H54 (cell line): ENCODE measurements around the gene RAB25.
"Not testable (repeated sequence)": the region's sequence is repeated elsewhere in the genome, so short reads cannot be mapped to it uniquely, and the experiment has no call there.

Experiments used
- DNase-seq: peaks from one replicate; pipeline ENCODE4 v3.0.0; 2011; ENCODE audit warnings: low spot score, mixed read lengths; ENCODE audit not compliant: insufficient read length
- FAIRE-seq: peaks from 3 replicates; lab custom pipeline; 2011; peaks lifted over from hg19 to GRCh38; lab: Jason Lieb, UNC
- POLR2A ChIP-seq: IDR thresholded peaks from 2 replicates; pipeline ENCODE4 v1.6.1; 2011; ENCODE audit warnings: low read depth, mild to moderate bottlenecking, low read length

Gene RAB25

DNA sequence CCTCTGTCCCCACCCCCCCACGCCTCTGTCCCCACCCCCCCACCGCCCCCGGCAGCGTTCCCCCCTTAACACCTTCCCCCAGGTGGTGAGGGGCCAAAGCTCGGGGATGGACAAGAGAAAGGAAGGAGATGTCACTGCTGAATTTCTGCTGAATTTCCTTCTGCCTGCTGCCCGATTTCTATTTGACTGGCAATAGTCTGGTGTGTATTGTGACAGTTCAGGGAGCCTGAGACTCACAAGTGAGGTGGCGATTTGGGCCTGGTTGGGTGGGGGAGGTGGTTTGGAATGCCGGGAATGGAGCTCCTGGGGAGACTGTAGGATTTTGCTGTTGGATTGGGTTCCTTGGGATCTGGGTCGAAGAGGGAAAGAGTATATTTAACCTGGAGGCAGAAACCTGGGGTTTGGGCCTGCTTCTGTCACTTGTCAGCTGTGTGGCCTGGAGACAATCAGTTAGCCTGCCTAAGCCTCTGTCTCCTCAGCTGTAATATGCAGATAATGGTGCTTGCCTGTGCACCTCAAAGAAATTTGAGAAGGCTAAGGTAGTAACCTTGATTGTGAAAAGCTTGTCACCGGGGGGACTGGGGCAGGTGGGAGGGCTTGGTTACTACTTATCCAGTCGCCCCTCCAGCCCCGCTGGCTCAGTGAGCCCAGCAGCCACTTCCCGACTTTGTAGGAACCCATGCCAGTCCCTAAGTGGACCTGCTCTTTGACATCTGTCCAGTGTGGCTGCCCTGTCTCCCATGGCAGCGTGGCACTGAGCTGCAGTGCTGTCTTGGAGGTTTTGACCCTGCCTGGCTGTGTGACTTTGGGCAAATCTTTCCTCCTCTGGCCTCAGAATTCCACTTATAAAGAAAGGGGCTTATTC is 45.9 kb downstream of the RAB25 start:
- DNase-seq (no peak), FAIRE-seq (no peak)
- TF ChIP-seq POLR2A = no peak

DNA sequence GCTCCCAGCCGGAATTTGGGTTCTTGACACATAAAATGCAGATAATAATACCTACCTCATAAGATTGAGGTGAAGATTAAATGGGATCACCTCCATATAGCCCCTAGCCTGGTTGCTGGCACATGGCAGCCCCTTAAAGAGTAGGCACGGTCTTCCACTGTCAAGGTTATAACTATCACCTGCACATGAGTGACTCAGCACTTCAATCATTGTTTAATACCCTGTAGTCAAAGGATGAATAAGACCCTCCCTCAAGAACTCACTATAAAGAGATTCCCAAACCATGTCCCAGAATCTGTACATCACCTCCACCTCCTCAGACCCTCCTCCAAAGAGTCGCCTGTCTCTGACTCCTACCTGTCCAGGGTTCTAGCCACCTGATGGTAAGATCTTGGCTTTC is 47.1 kb downstream of the RAB25 start:
- TF ChIP-seq POLR2A = no peak
- DNase-seq (no peak), FAIRE-seq (no peak)

DNA sequence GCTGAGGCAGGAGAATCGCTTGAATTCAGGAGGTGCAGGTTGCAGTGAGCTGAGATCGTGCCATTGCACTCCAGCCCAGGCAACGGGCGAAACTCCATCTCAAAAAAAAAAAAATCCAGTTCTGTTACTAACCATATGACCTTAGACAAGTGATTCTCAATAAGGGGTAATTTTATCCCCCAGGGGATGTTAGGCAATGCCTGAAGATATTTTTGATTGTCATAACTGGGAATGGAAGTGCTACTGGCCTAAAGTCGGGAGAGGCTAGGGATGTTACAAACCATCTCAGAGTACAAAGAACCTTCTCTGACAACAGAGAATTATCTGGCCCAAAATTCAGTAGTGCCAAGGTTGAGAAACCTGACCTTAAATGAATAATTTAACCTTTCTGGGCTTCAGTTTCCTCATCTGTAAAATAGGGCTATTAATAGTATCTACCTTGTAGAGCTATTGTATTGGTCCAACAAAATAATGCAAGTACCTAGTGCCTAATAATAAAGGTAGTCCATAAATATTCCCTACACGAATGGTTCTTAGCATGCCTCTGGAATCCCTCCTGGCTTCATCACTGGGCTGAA is 47.8 kb downstream of the RAB25 start:
- TF ChIP-seq POLR2A = no peak
- FAIRE-seq (no peak), DNase-seq (no peak)

DNA sequence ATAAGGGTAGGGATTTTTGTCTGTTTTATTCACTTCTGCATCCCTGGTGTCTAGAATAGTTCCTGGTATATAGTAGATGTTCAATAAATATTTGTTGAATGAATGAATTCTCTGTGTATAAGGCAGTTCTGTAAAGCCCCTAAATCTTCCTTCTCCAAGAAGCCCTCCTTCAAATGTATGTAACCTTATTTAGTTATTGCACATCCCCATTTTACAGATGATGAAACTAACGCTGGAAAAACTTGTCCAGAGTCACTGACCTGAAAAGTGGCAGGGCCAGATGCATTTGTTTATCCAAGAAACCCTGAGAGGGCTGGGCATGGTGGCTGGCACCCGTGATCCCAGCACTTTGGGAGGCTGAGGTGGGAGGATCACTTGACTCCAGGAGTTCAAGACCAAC is 49.3 kb downstream of the RAB25 start:
- no peak for DNase-seq
- TF ChIP-seq POLR2A = no peak
- no peak for FAIRE-seq

DNA sequence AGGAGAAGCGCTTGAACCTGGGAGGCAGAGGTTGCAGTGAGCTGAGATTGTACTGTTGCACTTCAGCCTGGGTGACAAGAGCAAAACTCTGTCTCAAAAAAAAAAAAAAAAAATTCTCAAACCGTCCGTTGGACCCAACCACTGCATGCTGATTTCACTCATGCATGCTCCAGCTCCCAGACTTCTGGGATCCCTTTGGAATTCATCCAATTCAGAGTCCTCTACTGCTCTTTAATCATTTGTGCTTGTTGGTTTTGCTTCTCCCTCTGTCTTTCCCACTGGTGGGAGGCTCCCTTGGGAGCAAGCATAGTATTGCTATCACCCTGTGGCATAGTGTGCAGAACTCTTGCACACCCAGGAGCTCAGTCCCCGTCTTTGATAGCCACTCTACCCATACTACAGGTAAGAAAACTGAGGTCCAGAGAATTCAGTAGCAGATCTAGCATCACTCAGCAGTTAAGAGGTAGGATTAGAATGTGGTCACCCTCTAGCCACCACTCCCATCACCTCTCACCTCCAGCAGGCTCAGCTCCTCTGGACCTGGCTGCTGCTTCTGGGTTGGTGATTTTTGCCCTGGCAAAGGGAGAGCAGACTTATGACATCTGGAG is 50.5 kb downstream of the RAB25 start:
- no peak for TF ChIP-seq POLR2A
- FAIRE-seq (no peak), DNase-seq (no peak)

DNA sequence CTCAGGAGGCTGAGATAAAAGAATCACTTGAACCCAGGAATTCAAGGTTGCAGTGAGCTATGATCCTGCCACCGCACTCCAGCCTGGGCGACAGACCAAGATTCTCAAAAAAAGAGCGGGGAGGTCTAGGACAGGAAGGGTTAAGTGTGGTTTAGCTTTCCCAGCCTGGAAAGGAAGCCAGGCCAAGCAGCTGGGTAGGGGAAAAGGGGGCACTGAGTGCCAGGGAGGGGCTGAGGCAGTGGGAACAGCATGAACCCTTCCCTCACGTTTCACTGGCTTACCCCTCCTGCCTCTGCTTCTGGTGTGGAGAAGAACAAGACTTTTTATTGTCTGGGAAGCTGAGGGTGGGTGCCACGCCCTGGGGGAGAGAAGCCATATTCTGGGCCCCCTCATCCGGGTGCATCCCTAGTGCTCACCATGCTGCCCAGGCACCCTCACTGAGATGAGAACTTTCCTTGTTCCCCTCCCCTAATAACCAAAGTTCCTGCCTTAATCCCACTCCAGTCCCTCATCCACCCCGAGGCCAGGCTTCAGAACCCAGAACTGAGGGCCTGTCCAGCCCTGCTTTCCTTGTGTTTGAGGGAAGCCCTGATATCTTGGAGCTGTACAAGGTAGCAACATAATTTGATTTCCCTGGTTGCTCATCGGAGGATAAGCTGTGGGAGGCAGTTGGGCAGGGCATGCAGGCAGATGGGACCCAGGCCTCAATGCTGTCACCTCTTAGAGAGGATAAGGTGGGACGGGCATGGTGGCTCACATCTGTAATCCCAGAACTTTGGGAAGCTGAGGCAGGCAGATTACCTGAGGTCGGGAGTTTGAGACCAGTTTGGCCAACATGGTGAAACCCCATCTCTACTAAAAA is 51.5 kb downstream of the RAB25 start:
- no peak for TF ChIP-seq POLR2A
- FAIRE-seq (no peak), DNase-seq (no peak)

DNA sequence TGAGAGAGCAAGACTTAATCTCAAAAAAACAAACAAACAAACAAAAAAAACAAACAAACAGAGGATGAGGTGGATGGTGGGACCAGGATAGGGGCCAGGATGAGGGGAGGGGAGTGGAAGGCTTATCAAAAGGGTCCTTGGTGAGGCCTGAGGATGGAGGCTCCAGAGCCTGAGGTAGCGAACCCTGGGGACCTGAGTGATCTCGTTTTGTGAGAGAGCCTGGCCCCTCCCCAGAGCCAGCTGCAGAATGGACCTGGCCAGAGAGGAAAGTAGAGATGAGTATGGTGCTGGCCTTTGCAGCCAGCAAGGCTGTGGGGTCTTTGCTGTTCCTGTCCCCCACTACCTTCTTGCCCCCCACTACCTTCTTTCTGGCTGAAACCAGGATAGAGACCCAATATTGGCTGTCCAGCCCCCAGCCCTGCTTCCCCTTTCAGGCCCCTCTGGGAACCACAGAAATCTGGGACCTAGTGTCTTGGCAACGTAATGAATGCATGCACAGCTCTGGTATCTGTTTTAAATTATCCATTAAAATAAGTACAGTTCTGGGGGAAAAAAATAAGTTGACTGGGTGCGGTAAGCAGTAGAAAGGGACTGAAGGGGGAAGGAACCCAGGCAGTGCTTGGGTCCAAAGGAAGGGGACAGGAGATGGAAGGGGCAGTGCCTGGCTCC is 52.5 kb downstream of the RAB25 start:
- FAIRE-seq = no peak
- no peak for DNase-seq
- TF ChIP-seq POLR2A = no peak

DNA sequence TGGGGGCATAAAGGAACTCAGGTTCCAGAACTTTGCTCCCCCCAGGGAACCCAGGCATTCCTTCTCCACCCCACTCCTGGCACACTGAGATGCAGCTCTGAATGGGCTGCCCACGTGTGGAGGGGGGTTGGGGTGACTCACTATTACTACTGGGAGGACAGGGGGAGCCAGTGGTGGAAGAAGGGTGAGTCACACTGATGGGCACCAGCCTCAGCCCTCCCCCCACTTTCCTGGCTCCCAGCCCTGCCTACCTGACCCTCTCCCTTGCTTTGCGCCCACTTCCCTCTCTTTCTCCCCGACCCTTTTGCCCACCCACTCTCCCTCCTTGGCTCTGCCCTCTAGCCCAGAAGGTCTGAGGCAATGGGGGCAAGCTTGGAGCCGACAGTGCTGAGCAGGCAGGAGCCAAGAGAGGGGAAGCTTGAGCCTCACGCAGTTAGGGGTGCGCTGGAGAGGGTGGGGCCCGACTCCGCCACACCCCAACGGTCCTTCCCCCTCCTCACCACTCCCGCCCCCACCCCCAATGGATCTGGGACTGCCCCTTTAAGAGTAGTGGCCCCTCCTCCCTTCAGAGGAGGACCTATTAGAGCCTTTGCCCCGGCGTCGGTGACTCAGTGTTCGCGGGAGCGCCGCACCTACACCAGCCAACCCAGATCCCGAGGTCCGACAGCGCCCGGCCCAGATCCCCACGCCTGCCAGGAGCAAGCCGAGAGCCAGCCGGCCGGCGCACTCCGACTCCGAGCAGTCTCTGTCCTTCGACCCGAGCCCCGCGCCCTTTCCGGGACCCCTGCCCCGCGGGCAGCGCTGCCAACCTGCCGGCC is 53.4 kb downstream of the RAB25 start, which contains the start of gene LMNA:
LMNA (plus strand) TSS at position 611 of the 818 bp plus-strand sequence. CDS start 208 bp downstream, outside the sequence.
- DNase-seq = peak; percentile 98
- no peak for FAIRE-seq
- TF ChIP-seq POLR2A = peak; percentile 99

DNA sequence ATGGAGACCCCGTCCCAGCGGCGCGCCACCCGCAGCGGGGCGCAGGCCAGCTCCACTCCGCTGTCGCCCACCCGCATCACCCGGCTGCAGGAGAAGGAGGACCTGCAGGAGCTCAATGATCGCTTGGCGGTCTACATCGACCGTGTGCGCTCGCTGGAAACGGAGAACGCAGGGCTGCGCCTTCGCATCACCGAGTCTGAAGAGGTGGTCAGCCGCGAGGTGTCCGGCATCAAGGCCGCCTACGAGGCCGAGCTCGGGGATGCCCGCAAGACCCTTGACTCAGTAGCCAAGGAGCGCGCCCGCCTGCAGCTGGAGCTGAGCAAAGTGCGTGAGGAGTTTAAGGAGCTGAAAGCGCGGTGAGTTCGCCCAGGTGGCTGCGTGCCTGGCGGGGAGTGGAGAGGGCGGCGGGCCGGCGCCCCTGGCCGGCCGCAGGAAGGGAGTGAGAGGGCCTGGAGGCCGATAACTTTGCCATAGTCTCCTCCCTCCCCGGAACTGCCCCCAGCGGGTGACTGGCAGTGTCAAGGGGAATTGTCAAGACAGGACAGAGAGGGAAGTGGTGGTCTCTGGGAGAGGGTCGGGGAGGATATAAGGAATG is 54.1 kb downstream of the RAB25 start:
- FAIRE-seq = no peak
- DNase-seq = no peak
- TF ChIP-seq POLR2A = no peak

DNA sequence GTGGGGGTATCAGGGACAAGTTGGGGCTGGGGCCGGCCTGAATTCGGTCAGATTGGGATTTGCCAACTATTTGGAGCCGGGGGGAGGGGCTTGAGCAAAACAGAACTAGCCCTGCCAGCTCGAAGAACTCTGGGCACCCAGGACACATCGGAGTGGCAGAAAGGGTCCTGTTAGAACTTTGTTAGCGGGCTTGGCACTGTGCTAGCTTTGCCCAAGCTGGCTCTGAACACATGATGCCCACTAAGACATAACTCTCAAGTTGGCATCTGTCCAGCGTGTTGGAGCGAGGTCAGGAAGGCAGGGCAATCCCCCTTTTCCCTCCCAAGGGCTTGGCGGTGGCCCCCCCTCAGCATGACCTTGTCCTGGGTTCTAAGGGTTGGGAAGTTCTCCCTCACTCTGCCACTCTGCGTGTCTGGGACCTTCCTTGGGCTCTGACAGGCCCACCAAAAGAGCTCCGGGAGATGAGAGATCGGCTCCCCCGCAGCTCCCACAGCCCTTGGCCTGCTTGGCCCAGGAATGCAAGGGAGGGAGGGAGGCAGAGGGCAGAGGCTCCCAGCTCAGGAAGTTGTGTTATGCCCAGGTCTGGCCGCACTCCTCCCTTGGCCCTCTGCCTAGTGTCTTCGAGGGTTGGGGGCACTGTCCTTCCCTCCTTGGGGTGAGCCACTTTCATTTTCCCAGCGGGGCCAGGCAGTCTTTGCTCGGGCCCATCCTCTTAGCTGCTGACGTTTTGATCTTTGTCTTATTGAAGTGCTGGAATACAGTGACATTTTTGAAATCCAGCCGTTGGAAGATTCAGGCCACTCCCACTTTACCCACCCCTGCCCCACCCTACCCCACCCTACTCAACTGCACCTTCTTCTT is 54.8 kb downstream of the RAB25 start:
- peak; percentile 55 for DNase-seq
- FAIRE-seq = no peak
- peak; percentile 43 for TF ChIP-seq POLR2A

DNA sequence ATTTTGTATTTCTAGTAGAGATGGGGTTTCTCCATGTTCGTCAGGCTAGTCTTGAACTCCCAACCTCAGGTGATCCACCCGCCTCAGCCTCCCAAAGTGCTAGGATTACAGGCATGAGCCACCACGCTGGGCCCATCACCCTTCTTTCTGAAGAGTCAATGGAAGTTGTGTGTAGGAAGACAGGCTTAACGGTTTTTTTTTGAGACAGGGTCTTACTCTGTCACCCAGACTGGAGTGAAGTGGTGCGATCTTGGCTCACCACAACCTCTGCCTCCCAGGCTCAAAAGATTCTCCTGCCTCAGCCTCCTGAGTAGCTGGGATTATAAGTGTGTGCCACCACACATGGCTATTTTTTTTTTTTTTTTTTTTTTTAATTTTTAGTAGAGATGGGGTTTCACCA is 55.8 kb downstream of the RAB25 start:
- DNase-seq, FAIRE-seq: not testable (repeated sequence)
